RWPE1 (cell line): ENCODE results near the gene COL6A2.

Experiments used
- CTCF ChIA-PET: fragments of 350-600 bp; sonication (Branson Sonifier 250); formaldehyde crosslinking; extraction: SDS; loops from one replicate; lab custom pipeline; 2021; lab: Yijun Ruan, JAX
- POLR2A ChIA-PET: fragments of 400-600 bp; formaldehyde crosslinking; extraction: SDS; loops from one replicate; lab custom pipeline; 2020; ENCODE audit warnings: antibody characterized with exemption; ENCODE audit not compliant: low non-redundant PET; lab: Yijun Ruan, JAX
- DNase-seq: peaks from one replicate; pipeline ENCODE4 v3.0.0; 2012; ENCODE audit warnings: low spot score
- H3K27ac ChIP-seq: fragments of 450-650 bp; 2 replicates; pipeline ENCODE4 v1.5.1; 2017
- CTCF ChIP-seq: fragments of 450-650 bp; conservative IDR thresholded peaks from 2 replicates; pipeline ENCODE4 v1.5.1; 2017; ENCODE audit warnings: low read depth, mild to moderate bottlenecking

COL6A2 gene

GRCh38 chr21:46157987-46158451 is 60.1 kb downstream of the COL6A2 start:
- POLR2A ChIA-PET, result interaction anchor here (0.6 kb wide), 1 partner anchor 176 kb away, joined by 3 read pairs; no protein-coding TSS in a partner anchor
- TF ChIP-seq CTCF, result no peak
- no peak for DNase-seq

GRCh38 chr21:46158666-46159300 is 60.9 kb downstream of the COL6A2 start:
- DNase-seq, result no peak
- ChIA-PET POLR2A (no interaction called here), CTCF (interaction anchor here (0.5 to 0.7 kb wide), 5 partner anchors 15 to 637 kb away, joined by 3 to 5 read pairs (median 3); no protein-coding TSS in a partner anchor)
- H3K27ac ChIP-seq, result peak overlapping the region; percentile 1; the same call in 1 of the 2 replicates
- no peak for TF ChIP-seq CTCF

More at GRCh38 chr21:46157987-46158451, 60.1 kb downstream of the COL6A2 start:
- CTCF ChIA-PET, result interaction anchor here (0.5 to 0.7 kb wide), 3 partner anchors 14 to 637 kb away, joined by 3 to 5 read pairs (median 4); no protein-coding TSS in a partner anchor
- no peak overlapping the region for H3K27ac ChIP-seq

- no peak for DNase-seq
- no peak for TF ChIP-seq CTCF
- CTCF ChIA-PET, result interaction anchor here (0.7 kb wide), 2 partner anchors 84 to 304 kb away, joined by 3 read pairs; no protein-coding TSS in a partner anchor
- POLR2A ChIA-PET, result no interaction called here
- H3K27ac ChIP-seq, result peak overlapping the region; percentile 1
Observed at GRCh38 chr21:46159390-46159789, 61.5 kb downstream of the COL6A2 start.

GRCh38 chr21:46159841-46160656 is 62.1 kb downstream of the COL6A2 start:
- ChIA-PET CTCF (interaction anchor here (0.6 to 1.0 kb wide), 3 partner anchors 17 to 118 kb away, joined by 3 to 5 read pairs (median 3); no protein-coding TSS in a partner anchor), POLR2A (no interaction called here)
- H3K27ac ChIP-seq, result peak overlapping the region; percentile 1
- no peak for DNase-seq
- no peak for TF ChIP-seq CTCF

- ChIA-PET POLR2A (no interaction called here), CTCF (interaction anchor here (0.6 to 1.0 kb wide), 2 partner anchors 17 to 118 kb away, joined by 3 to 5 read pairs; no protein-coding TSS in a partner anchor)
- no peak overlapping the region for H3K27ac ChIP-seq
- no peak for TF ChIP-seq CTCF
- DNase-seq, result no peak
Observed at GRCh38 chr21:46160657-46160906, 62.7 kb downstream of the COL6A2 start.

GRCh38 chr21:46160907-46161632 is 63.2 kb downstream of the COL6A2 start:
- no peak overlapping the region for H3K27ac ChIP-seq
- no peak for TF ChIP-seq CTCF
- no peak for DNase-seq

More at GRCh38 chr21:46160907-46161632, 63.2 kb downstream of the COL6A2 start:
- CTCF ChIA-PET, result interaction anchor here (0.6 to 1.0 kb wide), 2 partner anchors 18 to 117 kb away, joined by 3 to 5 read pairs; no protein-coding TSS in a partner anchor
- POLR2A ChIA-PET, result no interaction called here
